Esophagus muscularis mucosa (tissue), 4 donors: Measurements from ENCODE around the gene SFTPA2. TPM values are rescaled to one million over a fixed set of nuclear protein-coding genes. Genes with fewer than 3 reads are reported as not detected.

ENCODE experiments used
- DNase-seq: peaks from one replicate; pipeline ENCODE4 v3.0.0-alpha.2; 2017; ENCODE audit errors: extremely low spot score
- H3K27ac ChIP-seq, 4 donors: fragments of 200-600 bp; sonication (generic); replicated peaks in 1 of 4; 1 replicate in 3 of 4; 2 replicates in 1 of 4; pipeline ENCODE4 v1.5.1; 2016 to 2019; ENCODE audit warnings: mild to moderate bottlenecking in 1 of 4
- H3K27me3 ChIP-seq, 4 donors: fragments of 200-600 bp; sonication (generic); one replicate each; pipeline versions ENCODE4 v1.5.1 to v1.6.0; 2016 to 2019
- H3K36me3 ChIP-seq, 4 donors: fragments of 200-600 bp; sonication (generic); one replicate each; pipeline ENCODE4 v1.5.1; 2016 to 2019
- H3K4me1 ChIP-seq, 4 donors: fragments of 200-600 bp; sonication (generic); one replicate each; pipeline ENCODE4 v1.5.1; 2016 to 2019
- H3K4me3 ChIP-seq, 4 donors: fragments of 200-600 bp; sonication (generic); 1 replicate in 2 of 4; 2 replicates in 2 of 4; pipeline ENCODE4 v1.5.1; 2016 to 2019; ENCODE audit warnings: mild to moderate bottlenecking in 4 of 4, moderate library complexity in 1 of 4
- H3K9me3 ChIP-seq, 4 donors: fragments of 200-600 bp; sonication (generic); 1 replicate in 3 of 4; 2 replicates in 1 of 4; pipeline ENCODE4 v1.5.1; 2016 to 2019
- EP300 ChIP-seq: sonication (generic); formaldehyde crosslinking; IDR thresholded peaks from one replicate; pipeline ENCODE4 v1.6.1; 2017; ENCODE audit warnings: antibody characterized with exemption
- POLR2A ChIP-seq: fragments of 450-650 bp; IDR thresholded peaks from one replicate; pipeline ENCODE4 v1.6.1; 2017; ENCODE audit warnings: antibody characterized with exemption, moderate library complexity, mild to moderate bottlenecking, low read depth
- POLR2AphosphoS5 ChIP-seq, 2 donors: sonication (generic); formaldehyde crosslinking; IDR thresholded peaks; one replicate each; pipeline ENCODE4 v1.6.1; 2017; ENCODE audit warnings: antibody characterized with exemption in 2 of 2
- WGBS: methylation state at CpG from one replicate; pipeline ENCODE4 v1.1.5; 2018; 5-methylcytosine and 5-hydroxymethylcytosine counted together
- intact Hi-C: fragments of 100-400 bp; cut with DNase I; formaldehyde crosslinking; loops from one replicate; pipeline ENCODE4 v1.15.1; 2023
- total RNA-seq, 4 donors: library from RNA; depleted of rRNA; stranded (reverse); fragments of >200 nt; gene quantifications; one replicate each; pipeline versions ENCODE4 v1.1.0 to v1.2.1, GENCODE V29; 2016
- TF ChIP-seq, protein P1 (sequence below), 3 experiments: fragments of 200-600 bp in 2 of 3; fragments of 450-650 bp in 1 of 3; sonication (generic) in 2 of 3; IDR thresholded peaks; one replicate each; pipeline ENCODE4 v1.5.1; 2017 to 2019; ENCODE audit warnings: antibody characterized with exemption in 3 of 3, mild to moderate bottlenecking in 2 of 3, moderate library complexity in 1 of 3

Gene SFTPA2
- 10 to 100 TPM in 1 of 4 donors, 1 to 10 TPM in 2, not detected in 1; 7.5 to 12.9 (median 8.3) TPM for total RNA-seq

DNA sequence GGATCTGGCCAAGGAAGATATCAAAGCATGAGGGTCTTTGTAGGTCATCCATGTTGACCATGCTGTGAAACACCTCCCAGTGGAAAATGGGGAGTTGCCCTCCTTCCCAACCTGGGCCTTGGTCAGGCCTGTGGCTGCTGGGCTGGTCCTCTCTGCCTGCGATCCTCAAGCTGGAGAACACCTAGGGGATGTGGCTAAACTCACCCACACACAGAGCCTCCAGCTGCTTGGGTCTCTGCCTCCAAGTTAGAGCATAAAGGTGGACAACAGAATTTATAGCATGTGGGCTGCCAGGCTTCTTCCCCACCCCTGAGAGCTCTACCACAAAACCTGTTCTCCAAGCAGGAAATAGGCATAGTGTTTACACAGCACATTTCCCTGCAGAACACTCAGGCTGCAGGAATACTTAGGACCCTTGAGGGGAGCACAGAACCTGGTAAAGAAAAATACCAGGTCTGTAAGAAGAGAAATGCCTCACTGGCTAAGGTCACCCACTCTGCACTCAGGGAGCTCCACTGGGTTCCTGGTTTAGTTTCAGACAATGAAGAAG, at the start of gene SFTPA2:
Gene SFTPA2, minus strand, starts transcription at position 248 of the 550 bp plus-strand sequence. CDS start 924 bp downstream, outside the sequence.
- Histone ChIP-seq H3K4me3 (no peak within 1 kb of the TSS), H3K9me3 (no peaks in the 10 kb centered on the region), H3K36me3 (no peaks in the 10 kb centered on the region), H3K4me1 (peaks cover 0 to 8% (median 5%) of the 10 kb centered on the region in 4 donors), H3K27ac (no peak within 1 kb of the TSS), H3K27me3 (peaks cover 0 to 8% (median 0%) of the 10 kb centered on the region in 4 donors)
- no peak for DNase-seq
- no peak for TF ChIP-seq EP300
- TF ChIP-seq POLR2AphosphoS5 (IDR thresholded peaks at IDR 0.05): no peak
- no peak for TF ChIP-seq POLR2A
- TF ChIP-seq, protein P1, sequence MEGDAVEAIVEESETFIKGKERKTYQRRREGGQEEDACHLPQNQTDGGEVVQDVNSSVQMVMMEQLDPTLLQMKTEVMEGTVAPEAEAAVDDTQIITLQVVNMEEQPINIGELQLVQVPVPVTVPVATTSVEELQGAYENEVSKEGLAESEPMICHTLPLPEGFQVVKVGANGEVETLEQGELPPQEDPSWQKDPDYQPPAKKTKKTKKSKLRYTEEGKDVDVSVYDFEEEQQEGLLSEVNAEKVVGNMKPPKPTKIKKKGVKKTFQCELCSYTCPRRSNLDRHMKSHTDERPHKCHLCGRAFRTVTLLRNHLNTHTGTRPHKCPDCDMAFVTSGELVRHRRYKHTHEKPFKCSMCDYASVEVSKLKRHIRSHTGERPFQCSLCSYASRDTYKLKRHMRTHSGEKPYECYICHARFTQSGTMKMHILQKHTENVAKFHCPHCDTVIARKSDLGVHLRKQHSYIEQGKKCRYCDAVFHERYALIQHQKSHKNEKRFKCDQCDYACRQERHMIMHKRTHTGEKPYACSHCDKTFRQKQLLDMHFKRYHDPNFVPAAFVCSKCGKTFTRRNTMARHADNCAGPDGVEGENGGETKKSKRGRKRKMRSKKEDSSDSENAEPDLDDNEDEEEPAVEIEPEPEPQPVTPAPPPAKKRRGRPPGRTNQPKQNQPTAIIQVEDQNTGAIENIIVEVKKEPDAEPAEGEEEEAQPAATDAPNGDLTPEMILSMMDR (IDR thresholded peaks at IDR 0.05): no peak
- intact Hi-C loops: loop anchor here (10.0 kb wide), 1 partner anchor 365 kb away; no protein-coding TSS in a partner anchor
- no CpG with 5 or more reads among the region's 1 CpG for WGBS

DNA sequence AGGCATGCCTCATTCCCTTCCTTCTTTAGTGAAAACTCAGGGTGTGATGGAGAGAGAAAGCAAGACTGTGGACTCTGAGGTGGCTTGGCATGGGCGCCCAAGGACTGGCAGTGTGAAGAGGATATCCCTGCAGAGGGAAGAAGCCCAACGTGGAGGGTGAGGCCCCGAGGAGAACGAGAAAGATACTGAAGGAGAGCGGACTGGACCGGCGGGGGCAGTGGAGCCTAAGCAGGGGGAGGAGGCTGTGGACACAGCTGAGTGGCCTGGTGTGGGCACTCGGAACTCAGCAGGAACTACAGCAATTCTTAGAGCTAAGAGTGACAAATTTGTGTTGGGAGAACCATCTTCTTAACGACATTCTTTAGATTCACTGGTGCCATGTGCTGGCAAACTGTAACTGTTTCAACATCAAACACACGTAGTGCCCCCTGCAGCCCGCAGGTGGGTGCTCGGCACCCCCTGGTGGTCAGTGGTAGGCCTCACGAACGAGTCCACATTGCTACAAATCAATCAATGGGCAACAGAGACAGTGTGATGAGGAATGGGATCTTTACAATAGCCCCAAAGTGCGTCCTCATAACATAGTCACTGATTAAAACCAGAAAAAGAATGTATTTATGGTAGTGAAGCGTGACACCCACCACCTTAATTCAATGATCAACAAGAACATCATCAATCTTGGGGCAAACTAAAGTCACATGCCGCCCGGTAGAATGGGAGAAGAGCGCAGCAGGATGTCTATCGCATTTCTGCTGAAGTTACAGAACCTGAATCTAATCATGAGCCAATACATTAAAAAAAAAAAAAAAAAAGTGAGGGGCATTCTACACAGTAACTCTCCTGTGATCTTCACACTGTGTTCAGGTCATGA, 48.5 kb upstream of the SFTPA2 start:
- intact Hi-C loops: no loop called here
- no peaks in the 10 kb centered on the region for H3K36me3 ChIP-seq
- WGBS: 60% methylated on average over 20 of the region's 20 CpGs
- no peaks in the 10 kb centered on the region for H3K9me3 ChIP-seq
- no peaks in the 10 kb centered on the region for H3K27me3 ChIP-seq
- DNase-seq: peak; percentile 89
- no peaks in the 10 kb centered on the region for H3K4me1 ChIP-seq
- H3K4me3 ChIP-seq: no peak overlapping the region
- no peak for TF ChIP-seq POLR2A
- TF ChIP-seq, protein P1 (IDR thresholded peaks at IDR 0.05): peak; percentile 41 to 50 (median 49)
- no peak for TF ChIP-seq POLR2AphosphoS5 (IDR thresholded peaks at IDR 0.05)
- TF ChIP-seq EP300: no peak
- no peak overlapping the region for H3K27ac ChIP-seq

DNA sequence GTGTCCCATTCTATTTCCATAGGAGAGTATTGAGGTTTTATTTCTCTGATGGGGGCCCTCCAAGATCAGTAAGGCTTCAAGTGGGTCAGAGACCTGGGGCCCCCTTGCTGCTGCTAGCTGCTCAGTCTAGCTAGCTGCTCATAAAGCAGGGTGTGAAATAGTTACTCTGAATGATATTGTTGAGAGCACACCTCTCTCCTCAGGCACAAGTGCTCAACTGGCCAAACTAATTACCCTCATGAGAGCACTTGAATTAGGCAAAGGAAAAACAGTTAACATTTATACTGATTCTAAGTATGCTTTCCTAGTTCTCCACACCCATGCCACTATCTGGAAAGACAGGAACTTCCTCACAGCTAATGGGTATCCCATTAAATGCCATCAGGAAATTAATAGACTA, 45.1 kb upstream of the SFTPA2 start:
- no peak overlapping the region for H3K4me3 ChIP-seq
- DNase-seq: peak; percentile 50
- TF ChIP-seq, protein P1 (IDR thresholded peaks at IDR 0.05): no peak
- TF ChIP-seq EP300 (no peak), POLR2AphosphoS5 (IDR thresholded peaks at IDR 0.05) (no peak), POLR2A (no peak)
- peaks cover 0 to 11% (median 4%) of the 10 kb centered on the region in 4 donors for H3K9me3 ChIP-seq
- no peaks in the 10 kb centered on the region for H3K36me3 ChIP-seq
- no peaks in the 10 kb centered on the region for H3K4me1 ChIP-seq
- no peak overlapping the region for H3K27ac ChIP-seq
- peaks cover 0 to 3% (median 0%) of the 10 kb centered on the region in 4 donors for H3K27me3 ChIP-seq
- intact Hi-C loops: no loop called here

DNA sequence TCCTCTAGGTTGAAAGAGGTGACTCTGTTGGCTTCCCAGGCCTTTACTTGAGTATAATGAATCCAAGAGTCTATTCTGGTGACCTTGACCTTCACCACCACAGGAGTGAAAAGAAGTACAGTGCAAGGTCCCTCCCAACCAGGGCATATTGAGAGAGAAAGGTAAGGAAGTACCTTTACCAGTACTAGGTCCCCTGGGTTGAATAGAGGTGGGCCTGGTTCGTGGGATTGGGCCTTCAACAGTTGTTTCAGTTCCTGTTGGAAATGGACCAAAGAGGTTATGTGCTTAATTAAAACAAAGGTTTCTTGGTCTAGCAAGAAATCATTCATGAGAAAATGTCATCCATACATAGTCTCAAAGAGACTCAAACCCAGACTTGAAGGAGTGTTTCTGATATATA, 44.1 kb upstream of the SFTPA2 start:
- Histone ChIP-seq H3K36me3 (no peaks in the 10 kb centered on the region), H3K27ac (no peak overlapping the region), H3K4me3 (no peak overlapping the region), H3K27me3 (peaks cover 0 to 3% (median 0%) of the 10 kb centered on the region in 4 donors), H3K9me3 (peaks cover 0 to 11% (median 4%) of the 10 kb centered on the region in 4 donors), H3K4me1 (no peaks in the 10 kb centered on the region)
- intact Hi-C loops: no loop called here
- WGBS: 67% methylated on average over 1 of the region's 1 CpG
- no peak for TF ChIP-seq EP300
- no peak for TF ChIP-seq POLR2A
- TF ChIP-seq, protein P1 (IDR thresholded peaks at IDR 0.05): no peak
- no peak for TF ChIP-seq POLR2AphosphoS5 (IDR thresholded peaks at IDR 0.05)
- DNase-seq: peak; percentile 79
